IMR-90 (cell line): ENCODE data around the gene BRCC3. TPM values are rescaled to one million over a fixed set of nuclear protein-coding genes. Genes with fewer than 3 reads are reported as not detected.

ENCODE experiments used
- ATAC-seq: fragments of 200-7000 bp; cut with Tn5 transposase; 2 replicates; pipeline ENCODE4 v1.9.1; 2020; ENCODE audit warnings: low read depth, mild to moderate bottlenecking, moderate library complexity
- BruUV-seq: library from RNA; stranded (reverse); fragments of 400-500 nt; replicated peaks from 2 replicates; lab custom pipeline; 2021; lab: Mats Ljungman, UMichigan
- CTCF ChIA-PET: fragments of 300-600 bp; formaldehyde crosslinking; extraction: SDS; loops from one replicate; lab custom pipeline; 2021; ENCODE audit warnings: antibody characterized with exemption; lab: Yijun Ruan, JAX
- POLR2A ChIA-PET: fragments of 300-600 bp; sonication (Branson Sonifier 250); formaldehyde crosslinking; loops from one replicate; lab custom pipeline; 2022; ENCODE audit warnings: antibody characterized with exemption; ENCODE audit not compliant: unreplicated experiment; lab: Charles Lee
- DNase-seq: peaks from one replicate; pipeline ENCODE4 v3.0.0; 2013
- H2AFZ ChIP-seq: replicated peaks from 2 replicates; pipeline ENCODE3; 2013; ENCODE audit warnings: low read length, mild to moderate bottlenecking; ENCODE audit not compliant: poor library complexity
- H2AK5ac ChIP-seq: 2 replicates; pipeline ENCODE4 v1.6.1; 2013; ENCODE audit warnings: low read depth, low read length, inconsistent platforms
- H2AK9ac ChIP-seq: replicated peaks from 2 replicates; pipeline ENCODE3; 2013; ENCODE audit warnings: mild to moderate bottlenecking, low read depth, low read length, moderate library complexity; ENCODE audit not compliant: poor library complexity
- H2BK120ac ChIP-seq: 2 replicates; pipeline ENCODE4 v1.6.1; 2013; ENCODE audit warnings: low read depth, low read length, inconsistent platforms
- H2BK15ac ChIP-seq: 3 replicates; pipeline ENCODE4 v1.6.1; 2013; ENCODE audit warnings: low read depth, low read length, inconsistent platforms
- H2BK20ac ChIP-seq: 2 replicates; pipeline ENCODE4 v1.6.1; 2013; ENCODE audit warnings: low read depth, mild to moderate bottlenecking, inconsistent platforms, low read length, moderate library complexity
- H2BK5ac ChIP-seq: 2 replicates; pipeline ENCODE4 v1.6.1; 2013; ENCODE audit warnings: mild to moderate bottlenecking, low read depth, low read length, inconsistent platforms; ENCODE audit not compliant: poor library complexity, severe bottlenecking
- H3K14ac ChIP-seq: replicated peaks from 2 replicates; pipeline ENCODE4 v1.6.1; 2013; ENCODE audit warnings: low read depth, low read length, inconsistent platforms
- H3K18ac ChIP-seq: 2 replicates; pipeline ENCODE4 v1.6.1; 2013; ENCODE audit warnings: low read depth, low read length, control low read depth
- H3K23ac ChIP-seq: 2 replicates; pipeline ENCODE4 v1.6.1; 2013; ENCODE audit warnings: low read depth, low read length, inconsistent platforms
- H3K27ac ChIP-seq: 2 replicates; pipeline ENCODE4 v1.5.1; 2013; ENCODE audit warnings: mild to moderate bottlenecking, control low read depth, low read length; ENCODE audit not compliant: insufficient read depth
- H3K27me3 ChIP-seq: 2 replicates; pipeline ENCODE4 v1.6.1; 2013; ENCODE audit warnings: low read length; ENCODE audit not compliant: control insufficient read depth, insufficient read depth
- H3K36me3 ChIP-seq: 2 replicates; pipeline ENCODE4 v1.6.1; 2013; ENCODE audit warnings: low read length, mixed read lengths; ENCODE audit not compliant: control insufficient read depth, insufficient read depth
- H3K4ac ChIP-seq: 2 replicates; pipeline ENCODE4 v1.6.1; 2013; ENCODE audit warnings: low read depth, low read length, inconsistent platforms
- H3K4me1 ChIP-seq: 2 replicates; pipeline ENCODE4 v1.6.1; 2013; ENCODE audit warnings: low read length, mixed read lengths; ENCODE audit not compliant: control insufficient read depth, insufficient read depth
- H3K4me2 ChIP-seq: 2 replicates; pipeline ENCODE4 v1.6.1; 2013; ENCODE audit warnings: low read depth, mild to moderate bottlenecking, control low read depth, low read length, moderate library complexity
- H3K4me3 ChIP-seq: 2 replicates; pipeline ENCODE4 v1.5.1; 2013; ENCODE audit warnings: low read depth, mild to moderate bottlenecking, control low read depth, low read length, moderate library complexity; ENCODE audit not compliant: insufficient read depth
- H3K56ac ChIP-seq: 2 replicates; pipeline ENCODE4 v1.6.1; 2013; ENCODE audit warnings: low read length, inconsistent platforms; ENCODE audit not compliant: insufficient read depth; ENCODE audit errors: extremely low read depth
- H3K79me1 ChIP-seq, 2 experiments: 2 replicates each; pipeline ENCODE4 v1.6.1; 2013; ENCODE audit warnings: low read length in 2 of 2, inconsistent platforms in 1 of 2, low read depth in 1 of 2
- H3K9ac ChIP-seq: 2 replicates; pipeline ENCODE4 v1.6.1; 2013; ENCODE audit warnings: low read depth, low read length, control low read depth
- H3K9me1 ChIP-seq: 2 replicates; pipeline ENCODE4 v1.6.1; 2013; ENCODE audit warnings: low read length, inconsistent platforms; ENCODE audit not compliant: insufficient read depth
- H3K9me3 ChIP-seq: 2 replicates; pipeline ENCODE4 v1.6.1; 2013; ENCODE audit warnings: low read length; ENCODE audit not compliant: control insufficient read depth, insufficient read depth
- H4K20me1 ChIP-seq: 2 replicates; pipeline ENCODE4 v1.6.1; 2013; ENCODE audit warnings: low read length, inconsistent platforms; ENCODE audit not compliant: insufficient read depth
- H4K5ac ChIP-seq: 2 replicates; pipeline ENCODE4 v1.6.1; 2013; ENCODE audit warnings: mild to moderate bottlenecking, low read depth, low read length, control low read depth
- H4K8ac ChIP-seq, 2 experiments: 2 replicates each; pipeline ENCODE4 v1.6.1; 2013; ENCODE audit warnings: low read depth in 2 of 2, low read length in 2 of 2, control low read depth in 1 of 2, inconsistent platforms in 1 of 2
- H4K91ac ChIP-seq: 2 replicates; pipeline ENCODE4 v1.6.1; 2013; ENCODE audit warnings: low read depth, low read length, inconsistent platforms; ENCODE audit not compliant: insufficient read depth
- BHLHE40 ChIP-seq: fragments of 150-350 bp; IDR thresholded peaks from 2 replicates; pipeline ENCODE4 v1.6.1; 2016; ENCODE audit warnings: mild to moderate bottlenecking, low read depth, low read length
- CEBPB ChIP-seq: IDR thresholded peaks from 2 replicates; pipeline ENCODE4 v1.6.1; 2012; ENCODE audit warnings: low read depth, low read length, improper control_type of control experiment
- CHD1 ChIP-seq: IDR thresholded peaks from 2 replicates; pipeline ENCODE4 v1.6.1; 2012; ENCODE audit warnings: low read depth, low read length, improper control_type of control experiment
- ELK1 ChIP-seq: fragments of 150-350 bp; IDR thresholded peaks from 2 replicates; pipeline ENCODE4 v1.6.1; 2016; ENCODE audit warnings: low read depth, mild to moderate bottlenecking, low read length, moderate library complexity, borderline replicate concordance
- FOS ChIP-seq: fragments of 150-350 bp; IDR thresholded peaks from 2 replicates; pipeline ENCODE4 v1.6.1; 2016; ENCODE audit warnings: low read depth, low read length
- MAFK ChIP-seq: IDR thresholded peaks from 2 replicates; pipeline ENCODE4 v1.6.1; 2012; ENCODE audit warnings: low read depth, low read length, improper control_type of control experiment
- MAZ ChIP-seq: IDR thresholded peaks from 2 replicates; pipeline ENCODE4 v1.6.1; 2012; ENCODE audit warnings: low read depth, mild to moderate bottlenecking, low read length, improper control_type of control experiment, moderate library complexity, borderline replicate concordance
- MXI1 ChIP-seq: IDR thresholded peaks from 2 replicates; pipeline ENCODE4 v1.6.1; 2012; ENCODE audit warnings: low read depth, mild to moderate bottlenecking, low read length, moderate library complexity, borderline replicate concordance
- NFE2L2 ChIP-seq: fragments of 150-350 bp; IDR thresholded peaks from 2 replicates; pipeline ENCODE4 v1.6.1; 2016; ENCODE audit warnings: low read depth, mild to moderate bottlenecking, low read length
- POLR2A ChIP-seq: IDR thresholded peaks from 2 replicates; pipeline ENCODE4 v1.6.1; 2012; ENCODE audit warnings: mild to moderate bottlenecking, low read depth, low read length
- RAD21 ChIP-seq: IDR thresholded peaks from 2 replicates; pipeline ENCODE4 v1.6.1; 2012; ENCODE audit warnings: low read length, improper control_type of control experiment
- RCOR1 ChIP-seq: IDR thresholded peaks from 2 replicates; pipeline ENCODE4 v1.6.1; 2012; ENCODE audit warnings: mild to moderate bottlenecking, low read length, improper control_type of control experiment; ENCODE audit not compliant: insufficient replicate concordance
- RFX5 ChIP-seq: IDR thresholded peaks from 2 replicates; pipeline ENCODE4 v1.8.0; 2012; ENCODE audit warnings: low read depth, mild to moderate bottlenecking, low read length, moderate library complexity
- SMC3 ChIP-seq: fragments of 150-350 bp; IDR thresholded peaks from 2 replicates; pipeline ENCODE4 v1.6.1; 2016; ENCODE audit warnings: low read depth, mild to moderate bottlenecking, antibody characterized with exemption, low read length, moderate library complexity
- USF2 ChIP-seq: fragments of 150-350 bp; IDR thresholded peaks from 2 replicates; pipeline ENCODE4 v1.6.1; 2017; ENCODE audit warnings: mild to moderate bottlenecking, antibody characterized with exemption, low read length, low read depth
- WGBS, 2 experiments: methylation state at CpG; one replicate each; pipeline versions ENCODE4 v1.1.5 to v1.1.7; 2013; ENCODE audit warnings: missing lambda C conversion rate in 2 of 2; ENCODE audit not compliant: insufficient read length in 1 of 2; ENCODE audit errors: extremely low coverage in 2 of 2; 5-methylcytosine and 5-hydroxymethylcytosine counted together
- dilution Hi-C: fragments of 300-500 bp; cut with HindIII; formaldehyde crosslinking; loops from one replicate; pipeline ENCODE4 v1.14.3; 2018; ENCODE audit warnings: low sequenced_read_pairs; ENCODE audit not compliant: unreplicated experiment
- in situ Hi-C: fragments of 300-500 bp; cut with MboI; formaldehyde crosslinking; loops from 3 replicates; pipeline ENCODE4 v1.14.3; 2019; ENCODE audit warnings: low sequenced_read_pairs, inconsistent platforms, mixed read lengths
- intact Hi-C: fragments of 100-400 bp; cut with micrococcal nuclease; formaldehyde crosslinking; loops from 2 replicates; pipeline ENCODE4 v1.10.0; 2022
- polyA plus RNA-seq, 3 experiments: library from polyadenylated mRNA; depleted of rRNA; stranded (reverse); fragments of >200 nt; gene quantifications; 2 replicates each; pipeline ENCODE4 v1.2.3, GENCODE V29; 2012; ENCODE audit warnings: low replicate concordance in 1 of 3
- total RNA-seq: library from RNA; depleted of rRNA; stranded (reverse); fragments of >200 nt; gene quantifications from 2 replicates; pipeline ENCODE4 v1.2.3, GENCODE V29; 2012
- TF ChIP-seq, protein P1 (sequence below): conservative IDR thresholded peaks from 2 replicates; pipeline ENCODE4 v1.5.1; 2012; ENCODE audit warnings: mild to moderate bottlenecking, low read depth, low read length, improper control_type of control experiment

The BRCC3 gene
- total and polyA plus RNA-seq, 2 of the 4 experiments (the other 2 are of a cell fraction), result 14.4 to 24.7 TPM

GRCh38 chrX:155052738-155053498 lies 18.4 kb upstream of the BRCC3 start:
- H4K20me1 ChIP-seq, result no peaks in the 10 kb centered on the region

More at GRCh38 chrX:155052738-155053498, 18.4 kb upstream of the BRCC3 start:
- TF ChIP-seq CHD1, result no peak
- no peak for TF ChIP-seq NFE2L2
- TF ChIP-seq, protein P1, sequence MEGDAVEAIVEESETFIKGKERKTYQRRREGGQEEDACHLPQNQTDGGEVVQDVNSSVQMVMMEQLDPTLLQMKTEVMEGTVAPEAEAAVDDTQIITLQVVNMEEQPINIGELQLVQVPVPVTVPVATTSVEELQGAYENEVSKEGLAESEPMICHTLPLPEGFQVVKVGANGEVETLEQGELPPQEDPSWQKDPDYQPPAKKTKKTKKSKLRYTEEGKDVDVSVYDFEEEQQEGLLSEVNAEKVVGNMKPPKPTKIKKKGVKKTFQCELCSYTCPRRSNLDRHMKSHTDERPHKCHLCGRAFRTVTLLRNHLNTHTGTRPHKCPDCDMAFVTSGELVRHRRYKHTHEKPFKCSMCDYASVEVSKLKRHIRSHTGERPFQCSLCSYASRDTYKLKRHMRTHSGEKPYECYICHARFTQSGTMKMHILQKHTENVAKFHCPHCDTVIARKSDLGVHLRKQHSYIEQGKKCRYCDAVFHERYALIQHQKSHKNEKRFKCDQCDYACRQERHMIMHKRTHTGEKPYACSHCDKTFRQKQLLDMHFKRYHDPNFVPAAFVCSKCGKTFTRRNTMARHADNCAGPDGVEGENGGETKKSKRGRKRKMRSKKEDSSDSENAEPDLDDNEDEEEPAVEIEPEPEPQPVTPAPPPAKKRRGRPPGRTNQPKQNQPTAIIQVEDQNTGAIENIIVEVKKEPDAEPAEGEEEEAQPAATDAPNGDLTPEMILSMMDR, result no peak
- TF ChIP-seq MAZ, result no peak
- no peak for TF ChIP-seq MXI1
- no peak for TF ChIP-seq CEBPB
- TF ChIP-seq POLR2A, result no peak
- no peak for TF ChIP-seq RFX5
- no peak for TF ChIP-seq FOS
- no peak for TF ChIP-seq MAFK
- no peak for TF ChIP-seq USF2
- TF ChIP-seq RCOR1, result no peak
- TF ChIP-seq RAD21, result no peak
- TF ChIP-seq ELK1, result no peak
- no peak for TF ChIP-seq SMC3
- no peak for TF ChIP-seq BHLHE40
- no peak overlapping the region for H3K4me2 ChIP-seq
- H2AK5ac ChIP-seq, result no peak overlapping the region
- H3K23ac ChIP-seq, result no peak overlapping the region
- no TSS peak for BruUV-seq
- no peaks in the 10 kb centered on the region for H3K4me1 ChIP-seq
- DNase-seq, result no peak
- POLR2A ChIA-PET, result no interaction called here
- H3K36me3 ChIP-seq, result peaks cover 2% of the 10 kb centered on the region; the same call in 1 of the 2 replicates
- H4K91ac ChIP-seq, result no peak overlapping the region
- H3K27ac ChIP-seq, result no peak overlapping the region
- H3K79me1 ChIP-seq, result no peaks in the 10 kb centered on the region
- H4K8ac ChIP-seq, result no peak overlapping the region
- dilution Hi-C loops (no loop called here), in situ Hi-C loops (no loop called here), intact Hi-C loops (no loop called here)
- no peaks in the 10 kb centered on the region for H3K9me3 ChIP-seq
- H3K18ac ChIP-seq, result no peak overlapping the region
- no peaks in the 10 kb centered on the region for H3K27me3 ChIP-seq
- H4K5ac ChIP-seq, result no peak overlapping the region
- 60% methylated on average over 1 of the region's 5 CpGs; no CpG with 5 or more reads in 1 of the 2 experiments for WGBS, 2 experiments
- no peak overlapping the region for H3K14ac ChIP-seq
- CTCF ChIA-PET, result no interaction called here
- H2AFZ ChIP-seq, result no peak overlapping the region
- H2BK15ac ChIP-seq, result no peak overlapping the region
- H2BK20ac ChIP-seq, result no peak overlapping the region
- no peak overlapping the region for H2BK5ac ChIP-seq
- ATAC-seq, result no peak
- no peak overlapping the region for H3K4me3 ChIP-seq
- no peak overlapping the region for H3K4ac ChIP-seq
- no peak overlapping the region for H3K56ac ChIP-seq
- no peak overlapping the region for H2AK9ac ChIP-seq
- H3K9me1 ChIP-seq, result no peaks in the 10 kb centered on the region
- no peak overlapping the region for H2BK120ac ChIP-seq
- no peak overlapping the region for H3K9ac ChIP-seq
